Choroid plexus epithelial cell (primary cell): ENCODE measurements around the gene MTF1.

ENCODE experiments used
- DNase-seq: peaks from one replicate; pipeline ENCODE4 v3.0.0-alpha.2; 2010; ENCODE audit warnings: low read depth
- H3K4me3 ChIP-seq: 2 replicates; pipeline ENCODE4 v1.5.1; 2011; ENCODE audit warnings: low read depth, mild to moderate bottlenecking, control low read depth, low read length, moderate library complexity
- CTCF ChIP-seq: conservative IDR thresholded peaks from 2 replicates; pipeline ENCODE4 v1.5.1; 2011; ENCODE audit warnings: low read depth, mild to moderate bottlenecking, control low read depth, inconsistent platforms, low read length, moderate library complexity

Gene MTF1

GRCh38 chr1:37879865-37880264 lies 20.5 kb upstream of the MTF1 start:
- DNase-seq: no peak
- no peak overlapping the region for H3K4me3 ChIP-seq
- no peak for TF ChIP-seq CTCF

GRCh38 chr1:37878071-37878470 lies 18.7 kb upstream of the MTF1 start:
- no peak overlapping the region for H3K4me3 ChIP-seq
- no peak for TF ChIP-seq CTCF
- no peak for DNase-seq

DNA sequence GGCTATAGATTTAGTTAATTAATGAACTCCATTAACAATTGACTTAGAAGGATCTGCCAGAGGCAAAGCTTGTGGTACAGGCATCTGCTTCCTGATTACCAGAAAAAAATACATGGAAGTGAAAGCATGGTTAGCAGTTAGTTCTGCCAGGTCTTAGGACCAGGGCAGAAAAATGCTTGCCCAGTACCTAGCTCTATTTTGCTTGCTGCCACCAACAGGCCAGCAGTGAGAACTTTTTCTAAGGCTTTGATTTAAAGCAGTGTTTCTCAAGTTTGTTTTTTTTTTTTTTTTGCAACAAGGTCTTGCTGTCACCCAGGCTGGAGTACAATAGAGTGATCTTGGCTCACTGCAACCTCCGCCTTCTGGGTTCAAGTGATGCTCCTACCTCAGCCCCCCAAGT lies 16.4 kb upstream of the MTF1 start:
- peak; percentile 62 for DNase-seq
- no peak overlapping the region for H3K4me3 ChIP-seq
- peak; percentile 54 for TF ChIP-seq CTCF

- no peak for DNase-seq
- H3K4me3 ChIP-seq: no peak overlapping the region
- TF ChIP-seq CTCF: no peak
Observed at GRCh38 chr1:37872692-37873091, 13.3 kb upstream of the MTF1 start.

- no peak for DNase-seq
- no peak overlapping the region for H3K4me3 ChIP-seq
- no peak for TF ChIP-seq CTCF
Observed at GRCh38 chr1:37868466-37868865, 9.1 kb upstream of the MTF1 start.

DNA sequence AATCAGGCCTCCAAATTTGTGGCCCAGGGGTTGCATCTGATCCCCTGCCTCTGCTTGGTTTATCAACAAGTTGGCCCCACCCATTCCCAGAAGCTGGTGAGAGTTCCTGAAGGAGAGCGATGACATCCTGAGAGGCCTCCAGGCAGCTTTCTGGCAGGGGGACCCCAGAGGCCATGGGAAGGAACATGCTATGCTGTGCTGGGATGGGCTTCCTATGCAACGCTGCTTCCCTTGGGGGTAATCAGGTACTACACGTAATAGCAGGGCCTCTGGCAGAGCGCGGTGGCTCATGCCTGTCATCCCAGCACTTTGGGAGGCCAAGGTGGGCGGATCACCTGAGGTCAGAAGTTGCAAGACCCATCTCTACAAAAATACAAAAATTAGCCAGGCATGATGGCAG lies 8.4 kb upstream of the MTF1 start:
- H3K4me3 ChIP-seq: no peak overlapping the region
- no peak for TF ChIP-seq CTCF
- DNase-seq: no peak

GRCh38 chr1:37866491-37866890 lies 7.1 kb upstream of the MTF1 start:
- no peak for DNase-seq
- no peak for TF ChIP-seq CTCF
- H3K4me3 ChIP-seq: no peak overlapping the region
